ENCODE results near the gene VKORC1.
A peak's percentile ranks its signal among the peaks of the same experiment; 100 is the strongest.
"Not testable (repeated sequence)": the region's sequence is repeated elsewhere in the genome, so short reads cannot be mapped to it uniquely, and the experiment has no call there.

The VKORC1 gene

GRCh38 chr16:31106509-31107464, 12.2 kb upstream of the VKORC1 start:
- DNase-seq, result no peak

GRCh38 chr16:31105677-31106213, 11.1 kb upstream of the VKORC1 start:
- DNase-seq, result peak; percentile 55

DNA sequence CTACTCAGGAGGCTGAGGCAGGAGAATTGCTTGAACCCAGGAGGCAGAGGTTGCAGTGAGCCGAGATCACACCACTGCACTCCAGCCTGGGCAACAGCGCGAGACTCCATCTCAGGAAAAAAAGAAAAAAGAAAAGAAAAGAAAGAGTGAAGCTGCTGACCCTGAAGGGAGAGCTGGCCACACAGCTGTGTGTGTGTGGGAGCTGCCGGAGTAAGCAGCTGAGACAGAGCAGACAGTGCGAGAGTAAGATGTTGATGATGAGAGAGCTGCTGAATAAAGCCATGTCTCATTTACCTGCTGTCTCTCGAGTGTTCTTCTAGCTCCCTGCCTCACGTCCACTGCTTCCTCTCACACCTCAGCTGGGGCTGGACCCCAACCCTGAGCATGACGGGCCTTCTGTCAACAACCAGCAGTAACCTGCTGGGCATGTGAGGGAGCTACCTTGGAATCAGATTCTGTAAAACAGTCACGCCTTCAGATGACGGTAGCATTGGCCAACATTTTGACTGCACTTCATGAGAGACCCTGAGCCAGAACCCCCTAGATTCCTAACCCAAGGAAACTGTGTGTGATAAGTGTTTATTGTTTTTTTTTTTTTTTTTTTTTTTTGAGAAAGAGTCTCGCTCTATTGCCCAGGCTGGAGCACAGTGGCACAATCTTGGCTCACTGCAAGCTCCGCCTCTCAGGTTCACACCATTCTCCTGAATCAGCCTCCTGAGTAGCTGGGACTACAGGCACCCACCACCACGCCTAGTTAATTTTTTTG, 6.5 kb upstream of the VKORC1 start:
- DNase-seq, result not testable (repeated sequence)

GRCh38 chr16:31099860-31100638, 5.5 kb upstream of the VKORC1 start:
- DNase-seq, result peak; percentile 16

DNA sequence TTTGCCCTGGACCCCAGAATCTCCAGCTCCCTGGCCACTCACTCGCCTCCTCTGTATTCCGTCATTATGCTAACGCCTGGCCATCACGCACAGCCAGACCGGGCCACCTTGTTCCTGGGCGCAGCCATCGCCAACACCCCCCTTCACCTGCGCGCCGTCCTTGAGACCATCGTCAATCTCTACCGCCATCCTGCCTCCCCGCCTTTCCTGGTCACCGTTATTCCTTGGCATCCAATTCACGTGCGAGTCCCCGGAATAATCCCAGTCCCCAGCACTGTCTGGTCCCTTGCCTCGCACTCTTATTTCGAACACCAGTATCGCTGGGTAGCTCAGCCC, 541 bp downstream of the VKORC1 start:
- no peak for DNase-seq

- DNase-seq, result peak; percentile 49
Observed at GRCh38 chr16:31093132-31093703, 1.4 kb downstream of the VKORC1 start.

GRCh38 chr16:31092330-31092729, 2.3 kb downstream of the VKORC1 start:
- DNase-seq, result no peak

- DNase-seq, result peak; percentile 45
Observed at GRCh38 chr16:31090540-31090939, 4.1 kb downstream of the VKORC1 start.

DNA sequence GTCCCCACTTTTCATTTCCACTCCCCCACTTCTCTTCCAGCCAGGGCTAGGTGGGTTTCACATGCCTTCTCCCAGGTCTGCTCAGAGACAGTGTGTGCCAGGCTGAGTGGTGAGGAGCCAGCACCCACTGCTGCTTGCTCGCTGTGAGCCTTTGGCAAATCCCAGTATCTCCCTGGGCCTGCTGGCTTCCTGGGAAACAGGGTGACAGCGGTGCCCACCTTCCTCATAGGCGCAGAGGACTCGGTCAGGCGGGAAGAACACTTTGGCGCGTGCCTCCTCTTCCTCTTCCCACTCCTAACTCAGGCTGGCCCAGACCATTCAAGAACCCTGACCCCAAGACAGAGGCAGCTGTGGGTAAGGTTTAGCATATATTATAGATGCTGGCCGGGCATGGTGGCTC, 5.4 kb downstream of the VKORC1 start:
- no peak for DNase-seq

DNA sequence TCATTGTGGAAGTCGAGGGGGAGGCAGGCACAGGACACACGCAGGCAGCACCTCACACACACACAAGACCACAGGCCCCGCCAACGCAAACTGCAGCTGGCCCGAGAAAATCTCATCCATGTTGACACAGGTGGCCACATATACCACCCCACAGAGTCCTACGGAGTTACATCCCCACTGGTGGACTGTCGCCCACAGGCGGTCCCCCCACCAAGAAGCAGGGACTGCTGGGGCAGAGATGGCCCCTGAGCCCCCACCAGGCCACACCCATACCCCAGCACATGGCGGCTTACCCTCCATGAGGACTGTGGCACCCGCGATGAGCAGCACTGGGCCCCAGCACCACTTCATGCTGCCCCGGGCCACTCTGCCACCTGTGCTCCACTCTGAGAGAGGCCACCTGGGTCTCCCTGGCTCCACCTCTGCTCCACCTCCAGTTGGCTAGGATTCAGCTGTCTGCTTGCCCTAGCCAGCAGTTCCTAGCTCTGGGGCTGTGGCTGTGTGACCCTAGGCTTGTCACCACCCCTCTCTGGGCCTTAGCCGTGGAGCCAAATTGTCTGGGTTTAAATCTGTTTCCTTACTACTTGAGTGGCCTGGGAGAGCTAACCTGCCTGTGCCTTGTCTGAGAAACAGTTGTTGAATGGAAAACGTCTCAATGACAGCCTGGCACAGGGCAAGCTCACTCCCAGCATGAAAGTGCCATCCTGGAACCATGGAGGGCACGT, 6.0 kb downstream of the VKORC1 start, which contains the start of gene PRSS53:
TSS of gene PRSS53 (minus strand) at position 485 of the 725 bp plus-strand sequence. CDS start at position 351, 134 bp downstream.
- DNase-seq, result no peak

DNA sequence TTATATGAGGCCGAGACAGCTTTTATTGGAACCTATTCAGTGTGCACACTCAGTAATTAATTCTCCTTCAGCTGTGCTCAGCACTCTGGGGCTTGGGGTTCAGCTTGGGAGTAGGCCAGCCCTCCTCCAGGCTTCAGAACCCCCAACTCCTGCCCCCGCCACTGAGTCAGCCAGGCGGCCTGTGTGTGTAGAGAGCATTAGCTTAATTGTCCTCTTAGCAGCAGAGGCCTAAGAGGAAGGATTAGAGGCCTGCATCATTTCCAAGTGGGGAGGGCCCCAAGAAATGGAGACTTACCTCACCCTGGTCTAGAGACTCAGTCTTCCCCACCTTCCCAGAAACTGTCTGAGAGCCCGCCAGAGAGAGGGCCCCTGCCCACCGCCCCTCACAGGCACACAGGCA, 6.6 kb downstream of the VKORC1 start:
- no peak for DNase-seq

DNA sequence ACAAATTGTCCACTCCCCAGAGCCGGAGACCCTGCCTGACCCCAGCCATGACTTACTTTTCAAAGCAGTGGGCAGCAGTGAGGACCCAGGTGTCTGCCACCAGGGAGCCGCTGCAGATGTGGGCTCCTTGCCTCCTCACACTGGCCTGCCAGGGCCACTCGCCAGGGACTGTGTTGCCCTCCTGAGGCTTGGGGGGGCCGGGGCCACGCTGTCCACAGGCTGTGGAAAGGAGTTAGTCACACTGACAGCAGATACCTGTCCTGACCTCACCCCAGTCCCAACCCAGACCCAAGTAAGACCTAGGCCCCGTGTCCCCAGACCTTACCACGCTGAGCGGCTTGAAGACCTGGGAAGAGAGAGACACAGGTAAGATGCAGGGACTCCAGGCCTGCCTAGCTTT, 7.1 kb downstream of the VKORC1 start:
- no peak for DNase-seq

DNA sequence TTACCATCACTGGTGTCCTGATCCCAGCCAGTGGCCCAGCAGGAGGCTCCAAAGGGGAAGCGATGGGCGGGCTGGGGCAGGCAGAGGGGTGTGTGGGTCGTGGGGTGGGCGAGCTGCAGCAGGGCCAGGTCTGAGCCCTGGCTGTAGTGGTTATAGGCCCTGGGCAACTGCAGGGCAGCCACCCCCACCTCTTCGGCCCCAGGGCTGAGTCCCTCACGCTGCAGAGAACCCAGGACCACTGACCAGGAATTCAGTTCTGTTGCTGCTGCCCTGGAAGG, 8.0 kb downstream of the VKORC1 start:
- DNase-seq, result no peak

- no peak for DNase-seq
Observed at GRCh38 chr16:31085873-31086628, 8.5 kb downstream of the VKORC1 start.

DNA sequence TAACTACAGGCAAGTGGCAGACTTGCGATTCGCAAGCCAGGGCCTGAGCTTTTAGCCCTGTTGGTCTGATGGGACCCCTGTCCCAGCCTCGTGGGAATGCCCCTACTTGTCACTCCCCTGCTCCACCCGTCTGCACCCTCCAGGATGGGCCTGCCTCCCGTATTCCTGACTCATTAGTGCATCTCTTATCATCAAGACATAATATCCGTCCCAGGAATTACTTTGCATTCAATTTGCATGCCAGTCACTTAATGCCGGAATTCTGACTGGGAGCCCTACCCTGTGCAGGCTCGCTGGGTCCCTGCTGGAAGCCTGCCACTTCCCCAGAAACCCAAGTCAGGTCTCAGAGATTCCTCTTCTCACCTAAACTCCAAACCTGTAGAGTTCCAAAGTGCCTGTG, 9.2 kb downstream of the VKORC1 start:
- DNase-seq, result no peak

GRCh38 chr16:31084584-31085302, 9.9 kb downstream of the VKORC1 start:
- no peak for DNase-seq

- no peak for DNase-seq
Observed at GRCh38 chr16:31083981-31084380, 10.6 kb downstream of the VKORC1 start.

- DNase-seq, result no peak
Observed at GRCh38 chr16:31083556-31083955, 11.0 kb downstream of the VKORC1 start.

- no peak for DNase-seq
Observed at GRCh38 chr16:31083081-31083480, 11.5 kb downstream of the VKORC1 start.

- DNase-seq, result no peak
Observed at GRCh38 chr16:31082368-31083045, 12.1 kb downstream of the VKORC1 start.

All from fibroblast of upper back skin (primary cell).